Esophagus muscularis mucosa (tissue), 4 donors: Measurements from ENCODE around the gene MAMLD1. TPM values are rescaled to one million over a fixed set of nuclear protein-coding genes. Genes with fewer than 3 reads are reported as not detected.

Experiments used
- DNase-seq: peaks from one replicate; pipeline ENCODE4 v3.0.0-alpha.2; 2017; ENCODE audit errors: extremely low spot score
- H3K27ac ChIP-seq, 4 donors: fragments of 200-600 bp; sonication (generic); replicated peaks in 1 of 4; 1 replicate in 3 of 4; 2 replicates in 1 of 4; pipeline ENCODE4 v1.5.1; 2016 to 2019; ENCODE audit warnings: mild to moderate bottlenecking in 1 of 4
- H3K27me3 ChIP-seq, 4 donors: fragments of 200-600 bp; sonication (generic); one replicate each; pipeline versions ENCODE4 v1.5.1 to v1.6.0; 2016 to 2019
- H3K36me3 ChIP-seq, 4 donors: fragments of 200-600 bp; sonication (generic); one replicate each; pipeline ENCODE4 v1.5.1; 2016 to 2019
- H3K4me1 ChIP-seq, 4 donors: fragments of 200-600 bp; sonication (generic); one replicate each; pipeline ENCODE4 v1.5.1; 2016 to 2019
- H3K4me3 ChIP-seq, 4 donors: fragments of 200-600 bp; sonication (generic); 1 replicate in 2 of 4; 2 replicates in 2 of 4; pipeline ENCODE4 v1.5.1; 2016 to 2019; ENCODE audit warnings: mild to moderate bottlenecking in 4 of 4, moderate library complexity in 1 of 4
- H3K9me3 ChIP-seq, 4 donors: fragments of 200-600 bp; sonication (generic); 1 replicate in 3 of 4; 2 replicates in 1 of 4; pipeline ENCODE4 v1.5.1; 2016 to 2019
- EP300 ChIP-seq: sonication (generic); formaldehyde crosslinking; IDR thresholded peaks from one replicate; pipeline ENCODE4 v1.6.1; 2017; ENCODE audit warnings: antibody characterized with exemption
- POLR2A ChIP-seq: fragments of 450-650 bp; IDR thresholded peaks from one replicate; pipeline ENCODE4 v1.6.1; 2017; ENCODE audit warnings: antibody characterized with exemption, moderate library complexity, mild to moderate bottlenecking, low read depth
- POLR2AphosphoS5 ChIP-seq, 2 donors: sonication (generic); formaldehyde crosslinking; IDR thresholded peaks; one replicate each; pipeline ENCODE4 v1.6.1; 2017; ENCODE audit warnings: antibody characterized with exemption in 2 of 2
- WGBS: methylation state at CpG from one replicate; pipeline ENCODE4 v1.1.5; 2018; 5-methylcytosine and 5-hydroxymethylcytosine counted together
- intact Hi-C: fragments of 100-400 bp; cut with DNase I; formaldehyde crosslinking; loops from one replicate; pipeline ENCODE4 v1.15.1; 2023
- total RNA-seq, 4 donors: library from RNA; depleted of rRNA; stranded (reverse); fragments of >200 nt; gene quantifications; one replicate each; pipeline versions ENCODE4 v1.1.0 to v1.2.1, GENCODE V29; 2016
- TF ChIP-seq, protein P1 (sequence below), 3 experiments: fragments of 200-600 bp in 2 of 3; fragments of 450-650 bp in 1 of 3; sonication (generic) in 2 of 3; IDR thresholded peaks; one replicate each; pipeline ENCODE4 v1.5.1; 2017 to 2019; ENCODE audit warnings: antibody characterized with exemption in 3 of 3, mild to moderate bottlenecking in 2 of 3, moderate library complexity in 1 of 3

The MAMLD1 gene
- total RNA-seq, 4 donors from 2014 or later: 1.6 to 5.3 (median 3.3) TPM

DNA sequence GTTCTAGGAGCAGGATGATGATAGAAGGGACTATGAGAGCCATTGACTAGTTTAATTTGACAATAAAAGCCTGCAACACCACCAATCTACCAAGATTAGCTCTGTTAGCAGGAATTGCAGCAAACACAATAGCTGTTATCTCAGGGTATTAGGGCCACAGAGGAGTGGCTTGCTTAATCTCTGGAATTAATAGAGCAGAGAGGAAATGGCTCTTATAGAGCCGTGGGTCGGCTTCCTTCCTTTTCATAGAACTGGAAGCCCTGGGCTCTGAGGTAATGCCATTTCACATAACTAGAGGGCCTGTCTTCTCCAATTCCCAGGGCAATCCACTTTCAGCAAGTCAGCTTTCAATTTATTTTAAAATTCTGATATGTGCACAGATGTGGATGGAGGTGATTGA, 83.0 kb downstream of the MAMLD1 start:
- H3K27ac ChIP-seq: no peak overlapping the region
- H3K27me3 ChIP-seq: no peaks in the 10 kb centered on the region
- intact Hi-C loops: no loop called here
- 57% methylated on average over 2 of the region's 2 CpGs for WGBS
- H3K36me3 ChIP-seq: no peaks in the 10 kb centered on the region
- H3K9me3 ChIP-seq: no peaks in the 10 kb centered on the region
- no peak for DNase-seq
- H3K4me1 ChIP-seq: peaks cover 0 to 2% (median 0%) of the 10 kb centered on the region in 4 donors
- TF ChIP-seq POLR2A (no peak), EP300 (no peak), POLR2AphosphoS5 (IDR thresholded peaks at IDR 0.05) (no peak)
- TF ChIP-seq, protein P1, sequence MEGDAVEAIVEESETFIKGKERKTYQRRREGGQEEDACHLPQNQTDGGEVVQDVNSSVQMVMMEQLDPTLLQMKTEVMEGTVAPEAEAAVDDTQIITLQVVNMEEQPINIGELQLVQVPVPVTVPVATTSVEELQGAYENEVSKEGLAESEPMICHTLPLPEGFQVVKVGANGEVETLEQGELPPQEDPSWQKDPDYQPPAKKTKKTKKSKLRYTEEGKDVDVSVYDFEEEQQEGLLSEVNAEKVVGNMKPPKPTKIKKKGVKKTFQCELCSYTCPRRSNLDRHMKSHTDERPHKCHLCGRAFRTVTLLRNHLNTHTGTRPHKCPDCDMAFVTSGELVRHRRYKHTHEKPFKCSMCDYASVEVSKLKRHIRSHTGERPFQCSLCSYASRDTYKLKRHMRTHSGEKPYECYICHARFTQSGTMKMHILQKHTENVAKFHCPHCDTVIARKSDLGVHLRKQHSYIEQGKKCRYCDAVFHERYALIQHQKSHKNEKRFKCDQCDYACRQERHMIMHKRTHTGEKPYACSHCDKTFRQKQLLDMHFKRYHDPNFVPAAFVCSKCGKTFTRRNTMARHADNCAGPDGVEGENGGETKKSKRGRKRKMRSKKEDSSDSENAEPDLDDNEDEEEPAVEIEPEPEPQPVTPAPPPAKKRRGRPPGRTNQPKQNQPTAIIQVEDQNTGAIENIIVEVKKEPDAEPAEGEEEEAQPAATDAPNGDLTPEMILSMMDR (IDR thresholded peaks at IDR 0.05): no peak
- no peak overlapping the region for H3K4me3 ChIP-seq

- peaks cover 0 to 6% (median 0%) of the 10 kb centered on the region in 4 donors for H3K4me1 ChIP-seq
- H3K9me3 ChIP-seq: no peaks in the 10 kb centered on the region
- H3K4me3 ChIP-seq: no peak overlapping the region
- no CpG with 5 or more reads among the region's 1 CpG for WGBS
- intact Hi-C loops: no loop called here
- no peak for DNase-seq
- H3K36me3 ChIP-seq: no peaks in the 10 kb centered on the region
- no peaks in the 10 kb centered on the region for H3K27me3 ChIP-seq
- TF ChIP-seq POLR2AphosphoS5 (IDR thresholded peaks at IDR 0.05): no peak
- TF ChIP-seq, protein P1 (IDR thresholded peaks at IDR 0.05): no peak
- TF ChIP-seq EP300: no peak
- TF ChIP-seq POLR2A: no peak
- H3K27ac ChIP-seq: no peak overlapping the region
Observed at GRCh38 chrX:150446995-150447394, 83.9 kb downstream of the MAMLD1 start.

- Histone ChIP-seq H3K36me3 (no peaks in the 10 kb centered on the region), H3K4me1 (peaks cover 0 to 6% (median 0%) of the 10 kb centered on the region in 4 donors), H3K27ac (no peak overlapping the region), H3K27me3 (no peaks in the 10 kb centered on the region), H3K9me3 (no peaks in the 10 kb centered on the region), H3K4me3 (no peak overlapping the region)
- 64% methylated on average over 5 of the region's 5 CpGs for WGBS
- no peak for DNase-seq
- intact Hi-C loops: no loop called here
- no peak for TF ChIP-seq POLR2A
- TF ChIP-seq, protein P1 (IDR thresholded peaks at IDR 0.05): no peak
- TF ChIP-seq POLR2AphosphoS5 (IDR thresholded peaks at IDR 0.05): no peak
- no peak for TF ChIP-seq EP300
Observed at GRCh38 chrX:150449313-150449712, 86.2 kb downstream of the MAMLD1 start.

- H3K27ac ChIP-seq: no peak overlapping the region
- WGBS: 80% methylated on average over 5 of the region's 5 CpGs
- no peaks in the 10 kb centered on the region for H3K36me3 ChIP-seq
- no peaks in the 10 kb centered on the region for H3K9me3 ChIP-seq
- intact Hi-C loops: no loop called here
- DNase-seq: no peak
- no peak for TF ChIP-seq EP300
- TF ChIP-seq POLR2A: no peak
- TF ChIP-seq, protein P1 (IDR thresholded peaks at IDR 0.05): no peak
- TF ChIP-seq POLR2AphosphoS5 (IDR thresholded peaks at IDR 0.05): no peak
- no peaks in the 10 kb centered on the region for H3K27me3 ChIP-seq
- no peak overlapping the region for H3K4me3 ChIP-seq
- peaks cover 0 to 6% (median 0%) of the 10 kb centered on the region in 4 donors for H3K4me1 ChIP-seq
Observed at GRCh38 chrX:150450519-150451177, 87.5 kb downstream of the MAMLD1 start.

- no peaks in the 10 kb centered on the region for H3K9me3 ChIP-seq
- no peak overlapping the region for H3K27ac ChIP-seq
- H3K36me3 ChIP-seq: no peaks in the 10 kb centered on the region
- no peak overlapping the region for H3K4me3 ChIP-seq
- DNase-seq: no peak
- 79% methylated on average over 3 of the region's 3 CpGs for WGBS
- peaks cover 0 to 6% (median 0%) of the 10 kb centered on the region in 4 donors for H3K4me1 ChIP-seq
- no peaks in the 10 kb centered on the region for H3K27me3 ChIP-seq
- intact Hi-C loops: no loop called here
- TF ChIP-seq POLR2AphosphoS5 (IDR thresholded peaks at IDR 0.05): no peak
- no peak for TF ChIP-seq EP300
- TF ChIP-seq, protein P1 (IDR thresholded peaks at IDR 0.05): no peak
- no peak for TF ChIP-seq POLR2A
Observed at GRCh38 chrX:150451953-150452352, 88.8 kb downstream of the MAMLD1 start.
